Stimulated activated naive CD8-positive, alpha-beta T cell treated with anti-CD3 and anti-CD28 coated beads, Interleukin-15, Interleukin-2, amounts not matched to agents 100 U/mL and 50 U/mL, for 24 hours (primary cell): ENCODE measurements around the gene CAST.

Experiments used
- ATAC-seq: fragments of 150-1000 bp; cut with Tn5 transposase; one replicate; pipeline ENCODE4 v1.10.0; 2021
- DNase-seq: peaks from one replicate; pipeline ENCODE4 v3.0.0; 2021

CAST gene

GRCh38 chr5:96821260-96821916 lies 159.2 kb downstream of the CAST start:
- no peak for DNase-seq
- ATAC-seq: no peak

DNA sequence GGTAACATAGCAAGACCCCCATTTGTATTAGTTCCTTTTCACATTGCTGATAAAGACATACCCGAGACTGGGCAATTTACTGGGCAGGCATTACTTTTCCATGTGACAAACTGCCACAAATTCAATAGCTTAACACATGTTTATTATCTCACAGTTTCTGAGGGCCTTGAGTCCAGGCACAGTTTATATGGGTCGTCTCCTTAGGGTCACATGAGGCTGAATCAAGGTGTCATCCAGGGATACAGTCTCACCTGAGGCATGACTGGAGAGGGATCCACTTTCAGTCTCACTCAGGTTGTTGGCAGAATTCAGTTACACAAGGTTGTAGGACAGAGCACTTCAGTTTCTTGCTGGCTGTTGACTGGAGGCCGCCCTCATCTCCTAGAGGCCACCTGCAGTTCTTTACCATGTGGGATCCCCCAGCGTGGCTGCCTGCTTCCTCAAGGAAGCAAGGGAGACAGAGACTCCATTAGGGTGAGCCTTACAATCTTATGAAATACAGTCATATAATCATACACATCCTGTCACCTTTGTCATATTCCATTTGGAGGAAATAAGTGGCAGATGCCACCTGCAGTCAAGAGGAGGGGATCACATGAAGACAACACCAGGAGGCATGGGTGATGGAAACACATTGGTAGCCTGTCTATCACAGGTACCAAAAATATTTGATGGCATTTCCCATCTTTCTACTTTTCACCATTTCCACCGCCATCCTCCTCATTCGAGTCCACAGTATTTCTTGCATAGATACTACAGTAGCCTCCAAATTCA lies 160.7 kb downstream of the CAST start:
- no peak for DNase-seq
- ATAC-seq: no peak

GRCh38 chr5:96823900-96824380 lies 161.8 kb downstream of the CAST start:
- ATAC-seq (peak; percentile 100), DNase-seq (no peak)
